ENCODE results near the gene LCMT1.
"Not testable (repeated sequence)": the region's sequence is repeated elsewhere in the genome, so short reads cannot be mapped to it uniquely, and the experiment has no call there.

The LCMT1 gene

DNA sequence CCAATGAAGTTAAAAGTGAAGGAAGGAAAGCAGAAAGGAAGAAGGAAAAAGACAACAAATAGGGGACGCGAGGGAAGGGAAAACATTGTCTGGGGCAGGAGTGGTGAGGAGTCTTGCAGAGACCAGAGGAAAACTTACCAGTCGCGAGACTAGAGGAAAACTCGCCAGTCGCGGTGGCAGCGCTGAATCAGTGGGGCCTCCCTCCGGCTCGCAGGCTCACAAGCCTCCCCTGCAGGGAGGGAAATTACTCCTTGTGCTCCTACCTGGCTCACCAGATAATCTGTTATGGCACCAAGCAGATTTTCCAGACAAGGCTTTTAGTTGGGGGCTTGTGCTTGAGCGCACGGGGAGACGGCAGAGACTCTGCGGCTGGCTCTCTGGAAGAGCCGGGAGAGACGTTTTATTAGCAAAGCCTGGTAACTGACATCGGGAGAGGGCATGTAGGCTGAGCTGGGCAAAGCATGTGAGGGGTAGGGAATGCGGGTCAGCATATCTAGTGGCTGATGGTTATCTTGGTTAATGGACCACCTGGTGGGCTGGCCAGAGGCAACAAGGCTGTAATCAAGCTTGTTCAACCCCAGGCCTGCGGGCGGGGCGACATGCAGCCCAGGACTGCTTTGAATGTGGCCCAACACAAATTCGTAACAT is 37.1 kb downstream of the LCMT1 start:
- DNase-seq (ENCODE audit: low spot score) = no peak

- peak; percentile 96 for DNase-seq (ENCODE audit: low spot score)
These were observed 40.5 kb downstream of the LCMT1 start for GRCh38 chr16:25151996-25152395.

GRCh38 chr16:25155553-25156460 is 44.3 kb downstream of the LCMT1 start:
- DNase-seq (ENCODE audit: low spot score) = no peak

- no peak for DNase-seq (ENCODE audit: low spot score)
These were observed 45.8 kb downstream of the LCMT1 start for GRCh38 chr16:25157271-25157875.

- DNase-seq (ENCODE audit: low spot score) = no peak
These were observed 46.9 kb downstream of the LCMT1 start for GRCh38 chr16:25158401-25158800.

GRCh38 chr16:25161753-25162367 is 50.3 kb downstream of the LCMT1 start:
- no peak for DNase-seq (ENCODE audit: low spot score)

GRCh38 chr16:25163683-25164082 is 52.1 kb downstream of the LCMT1 start:
- DNase-seq (ENCODE audit: low spot score) = no peak

DNA sequence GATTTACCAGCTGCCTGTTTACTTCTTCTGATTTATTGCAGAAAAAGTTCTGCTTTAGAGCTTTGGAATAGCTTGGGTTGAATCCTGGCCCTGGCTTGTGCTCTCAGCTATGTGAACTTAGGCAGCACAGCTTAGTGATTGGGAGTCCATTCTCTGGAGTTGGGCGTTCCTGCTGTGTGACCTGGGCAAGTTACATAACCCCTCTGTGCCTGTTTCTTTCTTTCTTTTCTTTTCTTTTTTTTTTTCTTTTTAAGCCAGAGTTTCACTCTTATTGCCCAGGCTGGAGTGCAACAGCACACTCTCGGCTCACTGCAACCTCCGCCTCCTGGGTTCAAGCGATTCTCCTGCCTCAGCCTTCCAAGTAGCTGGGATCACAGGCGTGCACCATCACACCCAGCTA is 53.7 kb downstream of the LCMT1 start:
- DNase-seq (ENCODE audit: low spot score) = no peak

DNA sequence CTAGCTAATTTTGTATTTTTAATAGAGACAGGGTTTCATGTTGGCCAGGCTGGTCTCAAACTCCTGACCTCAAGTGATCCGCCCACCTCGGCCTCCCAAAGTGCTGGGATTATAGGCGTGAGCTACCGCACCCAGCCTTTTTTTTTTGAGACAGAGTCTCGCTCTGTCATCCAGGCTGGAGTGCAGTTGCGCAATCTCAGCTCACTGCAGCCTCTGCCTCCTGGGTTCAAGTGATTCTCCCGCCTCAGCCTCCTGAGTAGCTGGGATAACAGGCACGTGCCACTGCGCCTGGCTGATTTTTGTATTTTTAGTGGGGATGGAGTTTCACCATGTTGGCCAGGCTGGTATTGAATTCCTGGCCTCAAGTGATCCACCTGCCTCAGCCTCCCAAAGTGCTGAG is 56.4 kb downstream of the LCMT1 start:
- not testable (repeated sequence) for DNase-seq (ENCODE audit: low spot score)

- DNase-seq (ENCODE audit: low spot score) = no peak
These were observed 59.8 kb downstream of the LCMT1 start for GRCh38 chr16:25171390-25171789.

DNA sequence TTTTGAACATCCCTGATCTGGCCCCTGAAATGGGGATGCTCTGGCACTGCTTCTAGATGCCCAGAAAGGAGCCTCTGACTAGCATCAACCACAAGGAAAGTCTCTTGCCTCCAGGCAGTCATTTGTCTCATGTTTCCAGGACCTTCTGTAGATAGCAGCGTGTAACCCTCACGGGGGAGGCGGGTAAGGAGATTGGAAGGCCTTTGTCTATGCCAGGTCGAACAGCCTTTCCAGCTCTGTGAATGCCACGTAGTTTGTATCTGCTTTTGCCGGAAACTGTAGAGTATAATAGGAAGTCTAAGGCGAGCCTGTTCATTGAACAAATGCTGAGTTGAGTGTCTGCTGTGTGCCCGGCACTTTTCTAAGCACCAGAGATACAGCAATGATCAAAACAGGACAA is 61.3 kb downstream of the LCMT1 start:
- DNase-seq (ENCODE audit: low spot score) = no peak

- DNase-seq (ENCODE audit: low spot score) = no peak
These were observed 62.7 kb downstream of the LCMT1 start for GRCh38 chr16:25174285-25174684.

DNA sequence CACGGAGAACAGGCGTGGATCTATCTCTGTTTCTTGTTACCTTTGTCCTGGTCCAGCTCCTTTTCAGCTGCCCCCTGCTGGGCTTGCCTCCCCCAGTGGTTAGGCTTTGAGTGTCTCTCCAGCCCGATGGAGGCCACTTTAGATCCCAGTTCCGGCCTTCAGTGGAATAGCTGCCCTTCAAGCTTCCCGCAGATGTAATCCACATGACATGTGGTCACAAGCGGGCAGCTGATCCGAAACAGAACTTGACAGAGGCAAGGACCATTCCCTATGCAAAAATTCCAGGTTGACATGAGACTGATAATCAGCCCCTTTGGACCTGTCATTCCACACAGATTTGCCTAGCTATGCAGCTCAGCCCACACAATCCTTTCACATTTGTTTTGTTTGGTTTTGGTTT is 64.6 kb downstream of the LCMT1 start:
- DNase-seq (ENCODE audit: low spot score) = no peak

GRCh38 chr16:25177512-25177830 is 65.9 kb downstream of the LCMT1 start:
- DNase-seq (ENCODE audit: low spot score) = no peak

- DNase-seq (ENCODE audit: low spot score) = no peak
These were observed 66.5 kb downstream of the LCMT1 start for GRCh38 chr16:25177831-25178688.

- not testable (repeated sequence) for DNase-seq (ENCODE audit: low spot score)
These were observed 69.7 kb downstream of the LCMT1 start for GRCh38 chr16:25181236-25181635.

DNA sequence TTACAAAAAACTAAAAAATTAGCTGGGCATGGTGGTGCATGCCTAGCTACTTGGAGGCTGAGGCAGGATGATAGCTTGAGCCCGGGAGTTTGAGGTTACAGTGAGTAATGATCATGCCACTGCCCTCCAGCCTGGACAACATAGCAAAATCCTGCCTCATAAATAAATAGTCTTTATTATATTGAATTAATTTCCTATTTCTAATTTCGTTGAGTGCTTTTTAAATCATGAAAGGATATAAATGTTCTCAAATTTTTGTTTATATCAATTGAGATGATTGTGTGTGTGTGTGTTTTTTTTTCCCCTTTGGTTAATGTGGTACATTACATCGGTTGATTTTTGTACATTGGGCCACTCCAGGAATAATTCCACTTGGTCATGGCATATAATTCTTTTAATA is 73.2 kb downstream of the LCMT1 start:
- DNase-seq (ENCODE audit: low spot score) = no peak

- no peak for DNase-seq (ENCODE audit: low spot score)
These were observed 75.9 kb downstream of the LCMT1 start for GRCh38 chr16:25187491-25187795.

DNA sequence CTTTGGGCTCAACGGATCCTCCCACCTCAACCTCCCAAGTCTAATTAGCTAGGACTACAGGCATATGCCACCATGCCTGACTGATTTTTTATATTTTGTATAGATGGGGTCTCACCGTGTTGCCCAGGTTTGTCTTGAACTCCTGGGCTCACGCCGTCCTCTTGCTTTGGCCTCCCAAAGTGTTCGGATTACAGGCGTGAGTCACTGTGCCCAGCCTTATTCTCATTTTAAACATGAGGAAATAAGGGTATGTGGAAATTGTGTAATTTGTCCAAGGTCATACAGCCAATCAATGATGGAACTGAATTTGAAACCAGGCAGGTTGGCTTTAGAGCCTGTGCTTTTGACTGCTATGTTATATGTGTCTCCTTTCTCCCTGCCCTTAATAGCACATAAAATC is 77.8 kb downstream of the LCMT1 start:
- no peak for DNase-seq (ENCODE audit: low spot score)

DNA sequence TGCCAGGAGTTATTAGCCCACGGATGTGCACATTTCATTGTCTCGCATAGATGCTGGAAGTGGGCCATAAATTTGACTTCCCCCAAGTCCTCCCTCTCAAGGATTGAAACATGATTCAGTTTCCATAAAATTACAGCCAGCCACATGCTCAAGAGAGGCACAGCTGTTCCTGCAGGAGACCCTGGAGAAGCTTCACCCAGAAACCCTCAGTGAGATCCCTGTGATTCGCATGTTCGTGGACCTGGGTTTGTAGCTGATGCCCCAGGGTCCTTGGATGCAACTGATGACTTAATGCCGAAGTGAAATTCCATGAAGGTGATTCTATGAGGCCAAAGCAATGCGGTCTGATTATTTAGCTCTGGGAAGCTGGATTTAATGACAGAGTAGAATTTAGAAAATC is 80.6 kb downstream of the LCMT1 start:
- DNase-seq (ENCODE audit: low spot score) = no peak

GRCh38 chr16:25194273-25194878 is 82.8 kb downstream of the LCMT1 start:
- no peak for DNase-seq (ENCODE audit: low spot score)

GRCh38 chr16:25198021-25198420 is 86.5 kb downstream of the LCMT1 start:
- peak; percentile 61 for DNase-seq (ENCODE audit: low spot score)
